DND-41 (cell line): ENCODE results near the gene ITGAE.

ENCODE experiments used
- CTCF ChIP-seq: IDR thresholded peaks from 2 replicates; pipeline ENCODE4 v1.5.1; 2012; ENCODE audit warnings: borderline replicate concordance, low read length, moderate library complexity, mild to moderate bottlenecking; ENCODE audit not compliant: poor library complexity, severe bottlenecking; ENCODE audit errors: extremely low read depth
- EZH2 ChIP-seq: IDR thresholded peaks from 3 replicates; pipeline ENCODE4 v1.6.1; 2012; ENCODE audit warnings: borderline replicate concordance, low read depth, mild to moderate bottlenecking, moderate library complexity, low read length, inconsistent platforms; ENCODE audit not compliant: severe bottlenecking

GRCh38 chr17:3847165-3847670 is 46.2 kb upstream of the ITGAE start:
- TF ChIP-seq EZH2 = no peak
- TF ChIP-seq CTCF = no peak
